HUDEP-2 (cell line): Measurements from ENCODE around the gene ARF1.

Source experiments
- DNase-seq, 76 experiments: peaks; one replicate each; lab custom pipeline; 2025; ENCODE audit not compliant: unreplicated experiment in 76 of 76; lab: John Stamatoyannopoulos, UW

The ARF1 gene

GRCh38 chr1:228048659-228049298 is 33.7 kb upstream of the ARF1 start:
- DNase-seq: no peak

GRCh38 chr1:228050571-228051231 is 31.8 kb upstream of the ARF1 start:
- no peak for DNase-seq

GRCh38 chr1:228058172-228058948 is 24.1 kb upstream of the ARF1 start:
- no peak for DNase-seq

- DNase-seq: no peak
Measured at GRCh38 chr1:228058949-228059633, 23.4 kb upstream of the ARF1 start.

- DNase-seq: peak in 30 of 76 experiments; percentile 10 to 53 (median 31)
Measured at GRCh38 chr1:228059634-228060457, 22.7 kb upstream of the ARF1 start.

- no peak for DNase-seq
Measured at GRCh38 chr1:228060458-228061190, 21.9 kb upstream of the ARF1 start.

- DNase-seq: no peak
Measured at GRCh38 chr1:228061411-228062084, 21.0 kb upstream of the ARF1 start.

- no peak for DNase-seq
Measured at GRCh38 chr1:228062085-228062791, 20.3 kb upstream of the ARF1 start.

- peak in 1 of 76 experiments; percentile 3 for DNase-seq
Measured at GRCh38 chr1:228062812-228063211, 19.7 kb upstream of the ARF1 start.

GRCh38 chr1:228063251-228064191 is 19.0 kb upstream of the ARF1 start:
- no peak for DNase-seq

GRCh38 chr1:228064296-228064695 is 18.2 kb upstream of the ARF1 start:
- DNase-seq: no peak

GRCh38 chr1:228064741-228065542 is 17.6 kb upstream of the ARF1 start:
- DNase-seq: no peak

GRCh38 chr1:228065543-228066347 is 16.8 kb upstream of the ARF1 start:
- DNase-seq: no peak

- DNase-seq: no peak
Measured at GRCh38 chr1:228066416-228066815, 16.1 kb upstream of the ARF1 start.

GRCh38 chr1:228066891-228067654 is 15.4 kb upstream of the ARF1 start:
- DNase-seq: no peak
